Mucosa of gallbladder (tissue), 1 donor: Measurements from ENCODE around the gene TRAF6. TPM values are rescaled to one million over a fixed set of nuclear protein-coding genes. Genes with fewer than 3 reads are reported as not detected.
"Not testable (repeated sequence)": the region's sequence is repeated elsewhere in the genome, so short reads cannot be mapped to it uniquely, and the experiment has no call there.

Experiments used
- DNase-seq: peaks from one replicate; pipeline ENCODE4 v3.0.0-alpha.2; 2020; ENCODE audit warnings: low spot score
- total RNA-seq: library from RNA; stranded (reverse); gene quantifications from one replicate; pipeline ENCODE4 v1.2.1, GENCODE V29; 2021
- donor health status: DM: no; HTN: no; CAD: no.

The TRAF6 gene
- total RNA-seq, 1 donor from 2014 or later, result 16.8 TPM

- DNase-seq, result peak; percentile 20
Measured at GRCh38 chr11:36492724-36493304, 17.3 kb downstream of the TRAF6 start.

GRCh38 chr11:36490026-36490806 lies 19.9 kb downstream of the TRAF6 start:
- no peak for DNase-seq

GRCh38 chr11:36488096-36488495 lies 22.0 kb downstream of the TRAF6 start:
- DNase-seq, result no peak

- DNase-seq, result no peak
Measured at GRCh38 chr11:36487619-36488018, 22.5 kb downstream of the TRAF6 start.

GRCh38 chr11:36485298-36486002 lies 24.6 kb downstream of the TRAF6 start:
- no peak for DNase-seq

- not testable (repeated sequence) for DNase-seq
Measured at GRCh38 chr11:36483042-36483441, 27.0 kb downstream of the TRAF6 start.

- DNase-seq, result no peak
Measured at GRCh38 chr11:36480833-36481232, 29.2 kb downstream of the TRAF6 start.

- peak; percentile 54 for DNase-seq
Measured at GRCh38 chr11:36478700-36479329, 31.3 kb downstream of the TRAF6 start.

GRCh38 chr11:36475192-36475591 lies 34.9 kb downstream of the TRAF6 start:
- no peak for DNase-seq

GRCh38 chr11:36471577-36471976 lies 38.5 kb downstream of the TRAF6 start:
- DNase-seq, result no peak

GRCh38 chr11:36469881-36470802 lies 39.9 kb downstream of the TRAF6 start:
- DNase-seq, result no peak

- no peak for DNase-seq
Measured at GRCh38 chr11:36469063-36469462, 41.0 kb downstream of the TRAF6 start.

GRCh38 chr11:36467916-36468315 lies 42.2 kb downstream of the TRAF6 start:
- no peak for DNase-seq

- no peak for DNase-seq
Measured at GRCh38 chr11:36467012-36467411, 43.1 kb downstream of the TRAF6 start.

- no peak for DNase-seq
Measured at GRCh38 chr11:36465449-36466163, 44.5 kb downstream of the TRAF6 start.

GRCh38 chr11:36464720-36465119 lies 45.4 kb downstream of the TRAF6 start:
- DNase-seq, result no peak

- no peak for DNase-seq
Measured at GRCh38 chr11:36463781-36464180, 46.3 kb downstream of the TRAF6 start.

- DNase-seq, result no peak
Measured at GRCh38 chr11:36462321-36462720, 47.8 kb downstream of the TRAF6 start.

GRCh38 chr11:36460220-36460619 lies 49.9 kb downstream of the TRAF6 start:
- DNase-seq, result no peak

GRCh38 chr11:36459046-36459445 lies 51.0 kb downstream of the TRAF6 start:
- no peak for DNase-seq
